ENCODE measurements around the gene CYREN. TPM values are rescaled to one million over a fixed set of nuclear protein-coding genes. Genes with fewer than 3 reads are reported as not detected.
"Not testable (repeated sequence)": the region's sequence is repeated elsewhere in the genome, so short reads cannot be mapped to it uniquely, and the experiment has no call there.

The CYREN gene
- total RNA-seq, 2 donors from 2014 or later, result 25.5 to 31.4 TPM

DNA sequence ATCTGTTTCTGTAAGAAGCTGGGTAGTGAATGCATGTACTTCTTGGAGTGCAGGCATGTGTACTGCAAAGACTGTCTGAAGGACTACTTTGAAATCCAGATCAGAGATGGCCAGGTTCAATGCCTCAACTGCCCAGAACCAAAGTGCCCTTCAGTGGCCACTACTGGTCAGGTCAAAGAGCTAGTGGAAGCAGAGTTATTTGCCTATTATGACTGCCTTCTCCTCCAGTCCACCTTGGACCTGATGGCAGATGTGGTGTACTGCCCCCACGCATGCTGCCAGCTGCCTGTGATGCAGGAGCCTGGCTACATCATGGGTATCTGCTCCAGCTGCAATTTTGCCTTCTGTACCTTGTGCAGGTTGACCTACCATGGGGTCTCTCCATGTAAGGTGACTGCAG lies 41.6 kb downstream of the CYREN start:
- Histone ChIP-seq H3K9me3 (peaks cover 0 to 8% of the 10 kb centered on the region in 2 donors), H3K36me3 (no peaks in the 10 kb centered on the region), H3K4me3 (no peak overlapping the region), H3K27me3 (no peaks in the 10 kb centered on the region), H3K4me1 (no peaks in the 10 kb centered on the region), H3K27ac (no peak overlapping the region)
- DNase-seq (ENCODE audit: low spot score), result no peak
- TF ChIP-seq, protein P1, sequence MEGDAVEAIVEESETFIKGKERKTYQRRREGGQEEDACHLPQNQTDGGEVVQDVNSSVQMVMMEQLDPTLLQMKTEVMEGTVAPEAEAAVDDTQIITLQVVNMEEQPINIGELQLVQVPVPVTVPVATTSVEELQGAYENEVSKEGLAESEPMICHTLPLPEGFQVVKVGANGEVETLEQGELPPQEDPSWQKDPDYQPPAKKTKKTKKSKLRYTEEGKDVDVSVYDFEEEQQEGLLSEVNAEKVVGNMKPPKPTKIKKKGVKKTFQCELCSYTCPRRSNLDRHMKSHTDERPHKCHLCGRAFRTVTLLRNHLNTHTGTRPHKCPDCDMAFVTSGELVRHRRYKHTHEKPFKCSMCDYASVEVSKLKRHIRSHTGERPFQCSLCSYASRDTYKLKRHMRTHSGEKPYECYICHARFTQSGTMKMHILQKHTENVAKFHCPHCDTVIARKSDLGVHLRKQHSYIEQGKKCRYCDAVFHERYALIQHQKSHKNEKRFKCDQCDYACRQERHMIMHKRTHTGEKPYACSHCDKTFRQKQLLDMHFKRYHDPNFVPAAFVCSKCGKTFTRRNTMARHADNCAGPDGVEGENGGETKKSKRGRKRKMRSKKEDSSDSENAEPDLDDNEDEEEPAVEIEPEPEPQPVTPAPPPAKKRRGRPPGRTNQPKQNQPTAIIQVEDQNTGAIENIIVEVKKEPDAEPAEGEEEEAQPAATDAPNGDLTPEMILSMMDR (IDR thresholded peaks at IDR 0.05), result no peak

DNA sequence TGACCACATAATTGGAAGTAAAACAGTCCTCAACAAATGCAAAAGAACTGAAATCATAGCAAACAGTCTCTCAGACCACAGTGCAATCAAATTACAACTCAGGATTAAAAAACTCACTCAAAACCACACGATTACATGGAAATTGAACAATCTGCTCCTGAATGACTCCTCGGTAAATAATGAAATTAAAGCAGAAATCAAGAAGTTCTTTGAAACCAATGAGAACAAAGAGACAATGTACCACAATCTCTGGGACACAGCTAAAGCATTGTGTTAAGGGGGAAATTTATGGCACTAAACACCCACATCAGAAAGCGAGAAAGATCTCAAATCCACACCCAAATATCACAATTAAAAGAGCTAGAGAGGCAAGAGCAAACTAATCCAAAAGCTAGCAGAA lies 45.9 kb downstream of the CYREN start:
- not testable (repeated sequence) for H3K36me3 ChIP-seq; H3K27me3 ChIP-seq; H3K27ac ChIP-seq; H3K4me1 ChIP-seq; H3K9me3 ChIP-seq; DNase-seq (ENCODE audit: low spot score); H3K4me3 ChIP-seq

DNA sequence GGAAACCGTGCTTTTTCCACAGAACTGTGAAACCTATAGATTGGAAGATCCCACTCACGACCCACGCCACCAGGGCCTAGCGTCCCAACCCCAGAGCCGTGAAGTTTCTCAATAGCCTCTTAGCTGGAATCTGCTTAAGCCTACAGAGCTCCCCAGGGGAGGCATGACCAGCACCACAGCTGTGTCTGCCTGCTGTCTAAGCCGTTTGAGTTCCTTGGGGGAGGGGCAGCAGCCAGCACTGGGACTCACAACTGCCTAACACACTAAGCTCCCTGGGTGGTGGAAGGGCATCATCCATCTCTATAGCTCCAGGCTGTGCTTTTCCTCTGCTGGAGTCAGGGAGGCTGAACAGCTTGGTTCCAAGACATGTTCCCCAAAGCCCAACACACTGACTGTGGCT lies 48.6 kb downstream of the CYREN start:
- TF ChIP-seq, protein P1 (IDR thresholded peaks at IDR 0.05), result no peak
- Histone ChIP-seq H3K4me1 (no peaks in the 10 kb centered on the region), H3K27me3 (no peaks in the 10 kb centered on the region), H3K36me3 (no peaks in the 10 kb centered on the region), H3K9me3 (peaks cover 0 to 7% of the 10 kb centered on the region in 2 donors), H3K27ac (no peak overlapping the region), H3K4me3 (no peak overlapping the region)
- DNase-seq (ENCODE audit: low spot score), result no peak

DNA sequence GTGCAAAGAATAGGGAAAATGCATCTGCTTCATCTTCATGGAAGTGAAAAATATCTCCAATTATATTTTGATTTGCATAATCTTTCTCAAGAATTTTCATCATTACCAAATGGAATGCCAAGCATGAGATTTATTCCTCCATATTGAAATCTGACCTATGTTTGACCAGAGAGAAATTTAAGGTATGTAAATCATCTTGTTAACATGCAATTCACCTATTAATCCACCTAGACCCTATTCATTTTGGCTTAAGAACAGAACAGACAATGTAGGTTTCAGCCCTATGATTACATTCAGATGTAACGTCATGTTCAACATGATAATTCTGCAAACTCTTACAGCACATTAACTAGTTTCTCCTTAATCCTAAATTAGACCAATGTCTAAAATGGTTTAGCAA lies 53.4 kb downstream of the CYREN start:
- H3K9me3 ChIP-seq, result peaks cover 0 to 7% of the 10 kb centered on the region in 2 donors
- no peaks in the 10 kb centered on the region for H3K4me1 ChIP-seq
- no peak for DNase-seq (ENCODE audit: low spot score)
- TF ChIP-seq, protein P1 (IDR thresholded peaks at IDR 0.05), result no peak
- no peaks in the 10 kb centered on the region for H3K27me3 ChIP-seq
- H3K36me3 ChIP-seq, result no peaks in the 10 kb centered on the region
- H3K27ac ChIP-seq, result no peak overlapping the region
- H3K4me3 ChIP-seq, result no peak overlapping the region

Small RNA genes within 50 kb of the gene (microRNA-seq; reads per million reads assigned to microRNA genes)
- gene MIR6509 (ENCODE audit: borderline number of aligned reads in 2 of 2, borderline replicate concordance in 1 of 2), result 0 reads per million in 2 donors

Other genes with a start within 250 kb of the CYREN start
- 1 to 10 TPM in 1 of 2 donors, under 1 TPM in 1; 0.67 to 1.9 TPM for gene AGBL3, start 184.2 kb downstream of the CYREN start, total RNA-seq
- gene TMEM140, start 22.6 kb downstream of the CYREN start, total RNA-seq, result 10 to 100 TPM; 10.7 to 14.9 TPM
- gene WDR91, start 40.8 kb upstream of the CYREN start, total RNA-seq, result 1 to 10 TPM; 3.3 to 4.5 TPM
- gene STRA8, start 63.1 kb upstream of the CYREN start, total RNA-seq, result not detected

Measured in right atrium auricular region (tissue), 2 donors.